HepG2 (cell line): ENCODE data around the gene EPN3. TPM values are rescaled to one million over a fixed set of nuclear protein-coding genes. Genes with fewer than 3 reads are reported as not detected.

ENCODE experiments used
- ATAC-seq: fragments of 200-7000 bp; cut with Tn5 transposase; 3 replicates; pipeline ENCODE4 v1.9.1; 2020; ENCODE audit warnings: mild to moderate bottlenecking, moderate library complexity
- BruUV-seq: library from RNA; stranded (reverse); fragments of 400-500 nt; replicated peaks from 2 replicates; lab custom pipeline; 2021; lab: Mats Ljungman, UMichigan
- CTCF ChIA-PET: fragments of 300-600 bp; formaldehyde crosslinking; extraction: SDS; loops from one replicate; lab custom pipeline; 2021; ENCODE audit warnings: low total read pairs, inconsistent platforms, low intra/inter-chr PET ratio; lab: Yijun Ruan, JAX
- POLR2A ChIA-PET: fragments of 350-600 bp; sonication (Branson Sonifier 250); formaldehyde crosslinking; loops from one replicate; lab custom pipeline; 2020; ENCODE audit warnings: antibody characterized with exemption, inconsistent platforms; lab: Yijun Ruan, JAX
- DNase-seq: peaks from one replicate; pipeline ENCODE4 v3.0.0-alpha.2; 2015; ENCODE audit warnings: low spot score
- FAIRE-seq: peaks from 3 replicates; lab custom pipeline; 2011; peaks lifted over from hg19 to GRCh38; lab: Jason Lieb, UNC
- H2AFZ ChIP-seq: one replicate; pipeline ENCODE4 v1.6.1; 2011; ENCODE audit warnings: low read length, inconsistent platforms
- H3K27ac ChIP-seq: fragments of 300-600 bp; 3 replicates; pipeline ENCODE4 v1.8.0; 2011; ENCODE audit warnings: mixed run types, mild to moderate bottlenecking, mixed read lengths, low read length, inconsistent platforms; ENCODE audit not compliant: insufficient read depth; ENCODE audit errors: extremely low read length
- H3K27me3 ChIP-seq, 2 experiments: fragments of 200-600 bp in 1 of 2; 2 replicates in 1 of 2; 3 replicates in 1 of 2; pipeline versions ENCODE4 v1.6.0 to v1.8.0; 2011; ENCODE audit warnings: low read length in 2 of 2, mild to moderate bottlenecking in 2 of 2, moderate library complexity in 2 of 2, inconsistent platforms in 1 of 2; ENCODE audit not compliant: insufficient read depth in 2 of 2, control insufficient read depth in 1 of 2
- H3K36me3 ChIP-seq, 2 experiments: fragments of 200-600 bp in 1 of 2; replicated peaks in 1 of 2; 2 replicates in 1 of 2; 3 replicates in 1 of 2; pipeline versions ENCODE4 v1.5.1 to v1.8.0; 2011; ENCODE audit warnings: low read length in 2 of 2, inconsistent platforms in 1 of 2; ENCODE audit not compliant: insufficient read depth in 2 of 2, control insufficient read depth in 1 of 2
- H3K4me1 ChIP-seq: 2 replicates; pipeline ENCODE4 v1.5.1; 2012; ENCODE audit warnings: low read length, inconsistent platforms; ENCODE audit not compliant: insufficient read depth
- H3K4me2 ChIP-seq: 2 replicates; pipeline ENCODE4 v1.6.0; 2011; ENCODE audit warnings: low read depth, low read length, inconsistent platforms
- H3K4me3 ChIP-seq, 3 experiments: fragments of 200-600 bp in 1 of 3; sonication (generic), shearing (Covaris generic) in 1 of 3; replicated peaks in 1 of 3; 2 replicates each; pipeline ENCODE4 v1.5.1; 2011 to 2016; ENCODE audit warnings: low read length in 3 of 3, inconsistent platforms in 2 of 3, low read depth in 2 of 3, mild to moderate bottlenecking in 2 of 3, control low read depth in 1 of 3, mixed read lengths in 1 of 3; ENCODE audit not compliant: insufficient read depth in 1 of 3
- H3K79me2 ChIP-seq: one replicate; pipeline ENCODE4 v1.6.1; 2011; ENCODE audit warnings: low read length, inconsistent platforms; ENCODE audit not compliant: insufficient read depth
- H3K9ac ChIP-seq: 2 replicates; pipeline ENCODE4 v1.6.0; 2011; ENCODE audit warnings: mild to moderate bottlenecking, low read depth, low read length, inconsistent platforms; ENCODE audit not compliant: insufficient read depth
- H3K9me3 ChIP-seq: 2 replicates; pipeline ENCODE4 v1.5.1; 2012; ENCODE audit warnings: mild to moderate bottlenecking, low read length
- H4K20me1 ChIP-seq: 2 replicates; pipeline ENCODE4 v1.6.0; 2011; ENCODE audit warnings: inconsistent platforms, mild to moderate bottlenecking, low read length, moderate library complexity; ENCODE audit not compliant: insufficient read depth
- AKAP8 ChIP-seq: sonication (generic); formaldehyde crosslinking; IDR thresholded peaks from 2 replicates; pipeline ENCODE4 v1.5.1; 2020; ENCODE audit warnings: mild to moderate bottlenecking, missing genetic modification reagents
- CENPX ChIP-seq: sonication (generic); formaldehyde crosslinking; IDR thresholded peaks from 2 replicates; pipeline ENCODE4 v1.9.0; 2021; ENCODE audit warnings: mild to moderate bottlenecking, missing genetic modification reagents, moderate library complexity
- CHD4 ChIP-seq: fragments of 200-600 bp; sonication (generic); IDR thresholded peaks from 2 replicates; pipeline ENCODE4 v1.7.0; 2017; ENCODE audit warnings: mild to moderate bottlenecking, low read length, borderline replicate concordance
- KAT2B ChIP-seq: fragments of 150-350 bp; IDR thresholded peaks from 2 replicates; pipeline ENCODE4 v1.6.1; 2014; ENCODE audit warnings: low read depth, low read length, borderline replicate concordance
- SIX4 ChIP-seq: sonication (generic); formaldehyde crosslinking; IDR thresholded peaks from 2 replicates; pipeline ENCODE4 v1.4.0; 2020; ENCODE audit warnings: missing genetic modification reagents
- ZNF382 ChIP-seq: sonication (generic); formaldehyde crosslinking; IDR thresholded peaks from 2 replicates; pipeline ENCODE4 v1.5.0; 2020; ENCODE audit warnings: missing genetic modification reagents, mild to moderate bottlenecking, borderline replicate concordance
- WGBS: methylation state at CpG from one replicate; pipeline ENCODE4 v1.1.6; 2017; ENCODE audit warnings: low lambda C conversion rate; 5-methylcytosine and 5-hydroxymethylcytosine counted together
- in situ Hi-C: cut with HindIII; loops from 2 replicates; pipeline ENCODE4 v1.10.0; 2017; ENCODE audit warnings: low pct_unique_long_range_greater_than_20kb; ENCODE audit not compliant: extremely low pct_ligation_motif_present
- intact Hi-C: fragments of 100-400 bp; cut with micrococcal nuclease; formaldehyde crosslinking; loops from one replicate; pipeline ENCODE4 v1.10.0; 2022; ENCODE audit not compliant: unreplicated experiment
- polyA plus RNA-seq, 8 experiments: library from polyadenylated mRNA; depleted of rRNA in 3 of 8; stranded (reverse) in 7 of 8; unstranded in 1 of 8; fragments of >200 nt; fragmentation: Illumina TruSeq in 4 of 8; extraction: Trizol in 4 of 8; gene quantifications; 2 replicates each; pipeline versions ENCODE4 v1.2.1 to v1.2.3, GENCODE V29; 2011 to 2016; ENCODE audit warnings: low read depth in 4 of 8, missing spikeins in 1 of 8, mixed read lengths in 1 of 8; ENCODE audit not compliant: insufficient read depth in 1 of 8
- total RNA-seq, 5 experiments: library from RNA; depleted of rRNA; stranded (reverse); fragments of >200 nt; fragmentation: Illumina TruSeq; extraction: Trizol; gene quantifications; 2 replicates each; pipeline ENCODE4 v1.2.3, GENCODE V29; 2016; ENCODE audit warnings: low read depth in 1 of 5
- TF ChIP-seq, protein P1 (sequence below): sonication (generic); formaldehyde crosslinking; IDR thresholded peaks from 2 replicates; pipeline ENCODE4 v1.4.0; 2020; ENCODE audit warnings: low read depth, mild to moderate bottlenecking, missing genetic modification reagents
- TF ChIP-seq, protein P2 (sequence below): sonication (generic); formaldehyde crosslinking; IDR thresholded peaks from 2 replicates; pipeline ENCODE4 v1.4.0; 2020; ENCODE audit warnings: missing genetic modification reagents, borderline replicate concordance
- TF ChIP-seq, protein P3 (sequence below): sonication (generic); formaldehyde crosslinking; IDR thresholded peaks from 2 replicates; pipeline ENCODE4 v1.4.0; 2020; ENCODE audit warnings: mild to moderate bottlenecking, missing genetic modification reagents, borderline replicate concordance

The EPN3 gene
- total and polyA plus RNA-seq, 2 of the 13 experiments (the other 11 are each of a cell fraction or from before 2014, with no cell fraction given): 0.11 to 0.95 TPM

DNA sequence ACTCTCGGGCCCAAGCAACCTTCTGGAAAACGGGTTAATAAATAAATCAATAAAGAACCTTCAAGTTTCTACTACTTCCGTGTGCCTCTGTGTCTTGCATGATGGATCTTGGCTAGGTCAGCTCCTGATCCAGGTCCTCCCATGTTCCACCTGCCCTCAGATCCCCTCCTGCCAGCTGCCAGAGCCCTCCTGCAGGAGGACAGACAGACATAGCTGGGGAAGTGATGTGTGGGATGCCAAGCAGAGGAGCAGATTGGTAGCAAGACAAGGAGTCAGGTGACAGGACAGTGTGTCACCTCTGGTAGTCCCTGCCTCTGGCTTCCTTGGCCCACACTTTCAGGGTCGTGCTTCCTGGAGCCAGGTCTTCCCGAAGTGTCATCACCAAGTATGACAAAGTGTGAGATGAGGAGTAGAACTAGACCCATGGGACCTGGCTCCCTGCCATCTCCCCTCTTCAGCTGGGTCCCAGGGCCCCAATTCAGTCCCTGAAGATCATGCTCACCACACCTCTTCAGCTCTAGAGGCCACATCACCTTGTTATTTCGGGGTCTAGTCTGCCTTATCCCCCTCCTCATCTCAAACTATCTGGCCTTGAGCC lies 1.0 kb upstream of the EPN3 start (continued):
- TF ChIP-seq, protein P1, sequence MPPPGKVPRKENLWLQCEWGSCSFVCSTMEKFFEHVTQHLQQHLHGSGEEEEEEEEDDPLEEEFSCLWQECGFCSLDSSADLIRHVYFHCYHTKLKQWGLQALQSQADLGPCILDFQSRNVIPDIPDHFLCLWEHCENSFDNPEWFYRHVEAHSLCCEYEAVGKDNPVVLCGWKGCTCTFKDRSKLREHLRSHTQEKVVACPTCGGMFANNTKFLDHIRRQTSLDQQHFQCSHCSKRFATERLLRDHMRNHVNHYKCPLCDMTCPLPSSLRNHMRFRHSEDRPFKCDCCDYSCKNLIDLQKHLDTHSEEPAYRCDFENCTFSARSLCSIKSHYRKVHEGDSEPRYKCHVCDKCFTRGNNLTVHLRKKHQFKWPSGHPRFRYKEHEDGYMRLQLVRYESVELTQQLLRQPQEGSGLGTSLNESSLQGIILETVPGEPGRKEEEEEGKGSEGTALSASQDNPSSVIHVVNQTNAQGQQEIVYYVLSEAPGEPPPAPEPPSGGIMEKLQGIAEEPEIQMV (CRISPR knock-in tag): no peak

DNA sequence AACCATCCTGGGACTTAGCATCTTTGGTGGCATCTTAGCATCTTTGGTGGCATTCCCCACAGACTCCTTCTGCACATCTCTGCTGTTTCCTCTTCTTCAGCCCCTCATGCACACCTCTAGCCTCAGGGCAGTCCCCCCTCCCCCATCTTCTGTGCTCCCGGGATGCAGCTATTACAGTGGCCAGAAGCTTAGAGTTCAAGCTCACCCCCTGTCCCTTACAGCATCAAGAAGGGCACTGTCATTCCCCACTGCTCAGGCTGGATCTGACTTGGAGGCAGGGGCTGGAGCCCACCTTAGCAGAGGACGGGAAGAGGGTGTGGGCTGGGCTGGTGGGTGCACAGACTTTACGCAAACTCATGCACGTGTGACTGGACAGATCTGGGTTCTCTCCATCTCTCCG lies 650 bp downstream of the EPN3 start:
- POLR2A ChIA-PET: interaction anchor here (1.2 to 3.8 kb wide), 3 partner anchors 9 to 136 kb away, joined by 4 to 40 read pairs (median 14); partner anchors contain the start of gene LRRC59
- ATAC-seq (peak; percentile 5; the same call in 1 of the 3 replicates), FAIRE-seq (no peak), DNase-seq (no peak)
- intact Hi-C loops: no loop called here
- Histone ChIP-seq H3K4me2 (no peak overlapping the region), H3K27me3 (peaks cover 5 to 39% of the 10 kb centered on the region in 2 experiments; a peak in 4 of 5 replicates), H3K9ac (no peak overlapping the region), H3K9me3 (no peaks in the 10 kb centered on the region), H3K27ac (no peak overlapping the region), H3K4me1 (peaks cover 62% of the 10 kb centered on the region), H3K36me3 (no peaks in the 10 kb centered on the region)
- CTCF ChIA-PET: no interaction called here
- BruUV-seq: no TSS peak
- in situ Hi-C loops: no loop called here
- 42% methylated on average over 5 of the region's 5 CpGs for WGBS
- no peak for TF ChIP-seq KAT2B
- no peak for TF ChIP-seq SIX4 (CRISPR knock-in tag)
- no peak for TF ChIP-seq CENPX
- TF ChIP-seq, protein P2, sequence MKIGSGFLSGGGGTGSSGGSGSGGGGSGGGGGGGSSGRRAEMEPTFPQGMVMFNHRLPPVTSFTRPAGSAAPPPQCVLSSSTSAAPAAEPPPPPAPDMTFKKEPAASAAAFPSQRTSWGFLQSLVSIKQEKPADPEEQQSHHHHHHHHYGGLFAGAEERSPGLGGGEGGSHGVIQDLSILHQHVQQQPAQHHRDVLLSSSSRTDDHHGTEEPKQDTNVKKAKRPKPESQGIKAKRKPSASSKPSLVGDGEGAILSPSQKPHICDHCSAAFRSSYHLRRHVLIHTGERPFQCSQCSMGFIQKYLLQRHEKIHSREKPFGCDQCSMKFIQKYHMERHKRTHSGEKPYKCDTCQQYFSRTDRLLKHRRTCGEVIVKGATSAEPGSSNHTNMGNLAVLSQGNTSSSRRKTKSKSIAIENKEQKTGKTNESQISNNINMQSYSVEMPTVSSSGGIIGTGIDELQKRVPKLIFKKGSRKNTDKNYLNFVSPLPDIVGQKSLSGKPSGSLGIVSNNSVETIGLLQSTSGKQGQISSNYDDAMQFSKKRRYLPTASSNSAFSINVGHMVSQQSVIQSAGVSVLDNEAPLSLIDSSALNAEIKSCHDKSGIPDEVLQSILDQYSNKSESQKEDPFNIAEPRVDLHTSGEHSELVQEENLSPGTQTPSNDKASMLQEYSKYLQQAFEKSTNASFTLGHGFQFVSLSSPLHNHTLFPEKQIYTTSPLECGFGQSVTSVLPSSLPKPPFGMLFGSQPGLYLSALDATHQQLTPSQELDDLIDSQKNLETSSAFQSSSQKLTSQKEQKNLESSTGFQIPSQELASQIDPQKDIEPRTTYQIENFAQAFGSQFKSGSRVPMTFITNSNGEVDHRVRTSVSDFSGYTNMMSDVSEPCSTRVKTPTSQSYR: 0 out of 2 replicates have a peak, but pooled peaks have one; percentile 16
- TF ChIP-seq CHD4: no peak
- TF ChIP-seq AKAP8: no peak
- no peak for TF ChIP-seq ZNF382 (CRISPR knock-in tag)
- TF ChIP-seq, protein P3, sequence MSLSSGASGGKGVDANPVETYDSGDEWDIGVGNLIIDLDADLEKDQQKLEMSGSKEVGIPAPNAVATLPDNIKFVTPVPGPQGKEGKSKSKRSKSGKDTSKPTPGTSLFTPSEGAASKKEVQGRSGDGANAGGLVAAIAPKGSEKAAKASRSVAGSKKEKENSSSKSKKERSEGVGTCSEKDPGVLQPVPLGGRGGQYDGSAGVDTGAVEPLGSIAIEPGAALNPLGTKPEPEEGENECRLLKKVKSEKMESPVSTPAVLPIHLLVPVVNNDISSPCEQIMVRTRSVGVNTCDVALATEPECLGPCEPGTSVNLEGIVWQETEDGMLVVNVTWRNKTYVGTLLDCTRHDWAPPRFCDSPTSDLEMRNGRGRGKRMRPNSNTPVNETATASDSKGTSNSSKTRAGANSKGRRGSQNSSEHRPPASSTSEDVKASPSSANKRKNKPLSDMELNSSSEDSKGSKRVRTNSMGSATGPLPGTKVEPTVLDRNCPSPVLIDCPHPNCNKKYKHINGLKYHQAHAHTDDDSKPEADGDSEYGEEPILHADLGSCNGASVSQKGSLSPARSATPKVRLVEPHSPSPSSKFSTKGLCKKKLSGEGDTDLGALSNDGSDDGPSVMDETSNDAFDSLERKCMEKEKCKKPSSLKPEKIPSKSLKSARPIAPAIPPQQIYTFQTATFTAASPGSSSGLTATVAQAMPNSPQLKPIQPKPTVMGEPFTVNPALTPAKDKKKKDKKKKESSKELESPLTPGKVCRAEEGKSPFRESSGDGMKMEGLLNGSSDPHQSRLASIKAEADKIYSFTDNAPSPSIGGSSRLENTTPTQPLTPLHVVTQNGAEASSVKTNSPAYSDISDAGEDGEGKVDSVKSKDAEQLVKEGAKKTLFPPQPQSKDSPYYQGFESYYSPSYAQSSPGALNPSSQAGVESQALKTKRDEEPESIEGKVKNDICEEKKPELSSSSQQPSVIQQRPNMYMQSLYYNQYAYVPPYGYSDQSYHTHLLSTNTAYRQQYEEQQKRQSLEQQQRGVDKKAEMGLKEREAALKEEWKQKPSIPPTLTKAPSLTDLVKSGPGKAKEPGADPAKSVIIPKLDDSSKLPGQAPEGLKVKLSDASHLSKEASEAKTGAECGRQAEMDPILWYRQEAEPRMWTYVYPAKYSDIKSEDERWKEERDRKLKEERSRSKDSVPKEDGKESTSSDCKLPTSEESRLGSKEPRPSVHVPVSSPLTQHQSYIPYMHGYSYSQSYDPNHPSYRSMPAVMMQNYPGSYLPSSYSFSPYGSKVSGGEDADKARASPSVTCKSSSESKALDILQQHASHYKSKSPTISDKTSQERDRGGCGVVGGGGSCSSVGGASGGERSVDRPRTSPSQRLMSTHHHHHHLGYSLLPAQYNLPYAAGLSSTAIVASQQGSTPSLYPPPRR (CRISPR knock-in tag): no peak
- TF ChIP-seq, all 625 proteins: peak for 1
- Histone ChIP-seq H4K20me1 (no peaks in the 10 kb centered on the region), H3K79me2 (no peaks in the 10 kb centered on the region), H2AFZ (no peak overlapping the region), H3K4me3 (no peak overlapping the region; a peak in 1 of 6 replicates)
